Natural killer cell treated with Interleukin-12 subunit alpha and Interleukin-12 subunit beta and Interleukin-15 and Interleukin-18, amount 100 ng/mL, for 72 hours (primary cell): ENCODE measurements around the gene VPREB3. TPM values are rescaled to one million over a fixed set of nuclear protein-coding genes. Genes with fewer than 3 reads are reported as not detected.

Experiments used
- total RNA-seq, 2 donors: library from RNA; stranded (reverse); gene quantifications; one replicate each; pipeline ENCODE4 v1.2.3, GENCODE V29; 2022

The VPREB3 gene
- total RNA-seq, 2 donors from 2014 or later: 0.52 TPM; not detected in 1

Other genes starting within 250 kb of the VPREB3 start
- gene IGLL1, start 174.1 kb downstream of the VPREB3 start, total RNA-seq: not detected
- 1 to 10 TPM; 1.5 to 2.0 TPM for gene DRICH1, start 122.1 kb downstream of the VPREB3 start, total RNA-seq
- 10 to 100 TPM in 1 of 2 donors, 1 to 10 TPM in 1; 6.5 to 10.2 TPM for gene RGL4, start 63.4 kb downstream of the VPREB3 start, total RNA-seq
- gene ZNF70, start 3.3 kb downstream of the VPREB3 start, total RNA-seq: 1 to 10 TPM; 5.9 to 8.8 TPM
- under 1 TPM; 0.83 to 0.86 TPM for gene C22orf15, start 8.6 kb upstream of the VPREB3 start, total RNA-seq
- 100 to 1,000 TPM in 1 of 2 donors, 10 to 100 TPM in 1; 50.7 to 135 TPM for gene CHCHD10, start 13.5 kb upstream of the VPREB3 start, total RNA-seq
- under 1 TPM in 1 of 2 donors, not detected in 1; 0.50 TPM for gene MMP11, start 18.4 kb upstream of the VPREB3 start, total RNA-seq
- 100 to 1,000 TPM in 1 of 2 donors, 10 to 100 TPM in 1; 70.5 to 105 TPM for gene SMARCB1, start 32.5 kb upstream of the VPREB3 start, total RNA-seq
- 10 to 100 TPM in 1 of 2 donors, 1 to 10 TPM in 1; 4.7 to 14.3 TPM for gene DERL3, start 84.6 kb upstream of the VPREB3 start, total RNA-seq
- 10 to 100 TPM in 1 of 2 donors, 1 to 10 TPM in 1; 6.8 to 12.5 TPM for gene SLC2A11, start 103.5 kb upstream of the VPREB3 start, total RNA-seq
- 100 to 1,000 TPM; 495 to 579 TPM for gene MIF, start 140.0 kb upstream of the VPREB3 start, total RNA-seq
- not detected for gene GSTT2B, start 206.8 kb upstream of the VPREB3 start, total RNA-seq
- gene DDTL, start 212.5 kb upstream of the VPREB3 start, total RNA-seq: 1 to 10 TPM in 1 of 2 donors, not detected in 1; 8.0 TPM
- 100 to 1,000 TPM in 1 of 2 donors, 10 to 100 TPM in 1; 97.4 to 127 TPM for gene DDT, start 220.0 kb upstream of the VPREB3 start, total RNA-seq
- gene GSTT2, start 225.7 kb upstream of the VPREB3 start, total RNA-seq: under 1 TPM in 1 of 2 donors, not detected in 1; 0.47 TPM